H9 (cell line): ENCODE measurements around the gene IQCF2. TPM values are rescaled to one million over a fixed set of nuclear protein-coding genes. Genes with fewer than 3 reads are reported as not detected.

Source experiments
- DNase-seq: peaks from one replicate; pipeline ENCODE4 v3.0.0-alpha.2; 2017
- H2AFZ ChIP-seq: one replicate; pipeline ENCODE4 v1.6.1; 2013; ENCODE audit warnings: mild to moderate bottlenecking, low read length, control low read depth, moderate library complexity
- H2AK5ac ChIP-seq: 2 replicates; pipeline ENCODE4 v1.6.1; 2013; ENCODE audit warnings: low read length, control low read depth, mixed read lengths; ENCODE audit not compliant: insufficient read length
- H2BK120ac ChIP-seq: one replicate; pipeline ENCODE4 v1.6.1; 2013; ENCODE audit warnings: low read depth, mild to moderate bottlenecking, low read length, control low read depth, inconsistent platforms; ENCODE audit not compliant: poor library complexity, severe bottlenecking
- H2BK12ac ChIP-seq: 2 replicates; pipeline ENCODE4 v1.6.1; 2013; ENCODE audit warnings: low read length, control low read depth, mixed read lengths, low read depth; ENCODE audit not compliant: insufficient read length
- H2BK15ac ChIP-seq: 2 replicates; pipeline ENCODE4 v1.6.1; 2013; ENCODE audit warnings: low read depth, low read length, control low read depth
- H2BK20ac ChIP-seq: one replicate; pipeline ENCODE4 v1.6.1; 2013; ENCODE audit warnings: low read depth, mild to moderate bottlenecking, low read length, control low read depth, inconsistent platforms; ENCODE audit not compliant: poor library complexity, severe bottlenecking
- H2BK5ac ChIP-seq: 2 replicates; pipeline ENCODE4 v1.6.1; 2013; ENCODE audit warnings: low read length, control low read depth, mixed read lengths; ENCODE audit not compliant: insufficient read length
- H3K14ac ChIP-seq: 2 replicates; pipeline ENCODE4 v1.6.1; 2013; ENCODE audit warnings: low read length, control low read depth; ENCODE audit not compliant: insufficient read depth
- H3K18ac ChIP-seq: 2 replicates; pipeline ENCODE4 v1.6.1; 2013; ENCODE audit warnings: low read depth, mild to moderate bottlenecking, mixed read lengths, low read length, control low read depth; ENCODE audit not compliant: insufficient read length
- H3K23ac ChIP-seq: 2 replicates; pipeline ENCODE4 v1.6.1; 2013; ENCODE audit warnings: low read length, control low read depth, mixed read lengths, low read depth; ENCODE audit not compliant: insufficient read length
- H3K23me2 ChIP-seq: 2 replicates; pipeline ENCODE4 v1.6.1; 2013; ENCODE audit warnings: low read depth, mild to moderate bottlenecking, mixed read lengths, low read length, control low read depth; ENCODE audit not compliant: insufficient read length, poor library complexity, severe bottlenecking
- H3K27ac ChIP-seq: 2 replicates; pipeline ENCODE4 v1.5.1; 2013; ENCODE audit warnings: low read length, control low read depth, mixed read lengths, low read depth; ENCODE audit not compliant: insufficient read length
- H3K27me3 ChIP-seq: 2 replicates; pipeline ENCODE4 v1.6.1; 2013; ENCODE audit warnings: low read length, control low read depth, inconsistent platforms; ENCODE audit not compliant: insufficient read depth
- H3K4ac ChIP-seq: 2 replicates; pipeline ENCODE4 v1.6.1; 2013; ENCODE audit warnings: low read depth, mild to moderate bottlenecking, control low read depth, inconsistent platforms, low read length, moderate library complexity
- H3K4me1 ChIP-seq: 2 replicates; pipeline ENCODE4 v1.6.1; 2013; ENCODE audit warnings: low read length, control low read depth, inconsistent platforms; ENCODE audit not compliant: insufficient read depth
- H3K4me2 ChIP-seq: 2 replicates; pipeline ENCODE4 v1.6.1; 2013; ENCODE audit warnings: low read length, control low read depth, mixed read lengths; ENCODE audit not compliant: insufficient read length, insufficient read depth
- H3K56ac ChIP-seq: 2 replicates; pipeline ENCODE4 v1.6.1; 2013; ENCODE audit warnings: low read depth, mild to moderate bottlenecking, mixed read lengths, low read length, control low read depth; ENCODE audit not compliant: insufficient read length
- H3K79me1 ChIP-seq: 2 replicates; pipeline ENCODE4 v1.6.1; 2013; ENCODE audit warnings: low read depth, mild to moderate bottlenecking, moderate library complexity, low read length, control low read depth, inconsistent platforms; ENCODE audit not compliant: insufficient read depth, poor library complexity, severe bottlenecking
- H3K79me2 ChIP-seq: 2 replicates; pipeline ENCODE4 v1.6.1; 2013; ENCODE audit warnings: low read length, control low read depth, inconsistent platforms; ENCODE audit not compliant: insufficient read depth
- H3K9ac ChIP-seq: 2 replicates; pipeline ENCODE4 v1.6.1; 2013; ENCODE audit warnings: low read length, control low read depth, mixed read lengths; ENCODE audit not compliant: insufficient read length; ENCODE audit errors: extremely low read depth
- H3K9me3 ChIP-seq: one replicate; pipeline ENCODE4 v1.6.1; 2013; ENCODE audit warnings: low read depth, low read length, inconsistent platforms; ENCODE audit not compliant: control insufficient read depth
- H3T11ph ChIP-seq: one replicate; pipeline ENCODE4 v1.6.1; 2013; ENCODE audit warnings: mild to moderate bottlenecking, low read length, control low read depth, inconsistent platforms
- H4K20me1 ChIP-seq: one replicate; pipeline ENCODE4 v1.6.1; 2013; ENCODE audit not compliant: control insufficient read depth, insufficient read length, insufficient read depth
- H4K5ac ChIP-seq: 2 replicates; pipeline ENCODE4 v1.6.1; 2013; ENCODE audit warnings: low read depth, mild to moderate bottlenecking, mixed read lengths, low read length, control low read depth; ENCODE audit not compliant: insufficient read length
- H4K8ac ChIP-seq: replicated peaks from 2 replicates; pipeline ENCODE4 v1.6.1; 2013; ENCODE audit warnings: low read length, control low read depth, mixed read lengths, low read depth; ENCODE audit not compliant: insufficient read length
- H4K91ac ChIP-seq: 2 replicates; pipeline ENCODE4 v1.6.1; 2013; ENCODE audit warnings: low read depth, mild to moderate bottlenecking, moderate library complexity, mixed read lengths, low read length, control low read depth; ENCODE audit not compliant: insufficient read length
- H3K27ac Mint-ChIP-seq, 3 experiments: 2 replicates in 2 of 3; 3 replicates in 1 of 3; pipeline ENCODE4 v1.8.0; 2020 to 2021; ENCODE audit warnings: mixed read lengths in 3 of 3, mild to moderate bottlenecking in 1 of 3, moderate library complexity in 1 of 3
- H3K27me3 Mint-ChIP-seq: 2 replicates; pipeline ENCODE4 v1.8.0; 2021; ENCODE audit warnings: low read depth, mild to moderate bottlenecking, moderate library complexity, mixed read lengths
- H3K36me3 Mint-ChIP-seq, 3 experiments: 2 replicates in 2 of 3; 3 replicates in 1 of 3; pipeline ENCODE4 v1.8.0; 2020 to 2021; ENCODE audit warnings: low read depth in 3 of 3, mixed read lengths in 3 of 3; ENCODE audit not compliant: insufficient read depth in 1 of 3
- H3K4me1 Mint-ChIP-seq, 2 experiments: 2 replicates each; pipeline ENCODE4 v1.8.0; 2020; ENCODE audit warnings: mixed read lengths in 2 of 2
- H3K4me3 Mint-ChIP-seq, 2 experiments: 2 replicates in 1 of 2; 3 replicates in 1 of 2; pipeline ENCODE4 v1.8.0; 2020 to 2021; ENCODE audit warnings: mild to moderate bottlenecking in 2 of 2, mixed read lengths in 2 of 2, moderate library complexity in 1 of 2
- H3K9me3 Mint-ChIP-seq, 2 experiments: 2 replicates in 1 of 2; 3 replicates in 1 of 2; pipeline ENCODE4 v1.8.0; 2020; ENCODE audit warnings: mild to moderate bottlenecking in 2 of 2, mixed read lengths in 2 of 2, moderate library complexity in 1 of 2
- total RNA-seq: library from RNA; stranded (reverse); gene quantifications from 2 replicates; pipeline ENCODE4 v1.2.1, GENCODE V29; 2021
- TF ChIP-seq, protein P1 (sequence below): fragments of 200-600 bp; sonication (generic); conservative IDR thresholded peaks from 3 replicates; pipeline ENCODE4 v1.8.0; 2021; ENCODE audit warnings: antibody characterized with exemption, mild to moderate bottlenecking

The IQCF2 gene
- total RNA-seq, 1 experiment from 2014 or later: not detected

DNA sequence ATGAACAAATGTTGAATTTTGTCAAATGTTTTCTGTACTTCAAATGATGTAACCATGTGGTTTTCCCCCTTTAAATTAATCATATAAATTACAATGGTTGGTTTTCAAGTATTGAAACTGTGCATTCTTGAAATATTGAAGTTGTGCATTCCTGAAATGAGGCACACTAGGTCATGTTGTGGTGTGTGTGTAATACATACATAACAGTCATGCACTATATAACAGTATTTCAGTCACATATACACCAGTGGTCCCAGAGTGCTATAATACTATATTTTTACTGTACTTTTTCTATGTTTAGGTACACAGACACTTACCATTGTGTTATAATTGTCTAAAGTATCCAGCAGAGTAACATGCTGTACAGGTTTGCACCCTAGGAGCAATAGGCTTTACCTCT, 25.0 kb downstream of the IQCF2 start:
- no peak for DNase-seq
- peaks cover 3% of the 10 kb centered on the region for H3K27me3 Mint-ChIP-seq

More for the DNA sequence above, 25.0 kb downstream of the IQCF2 start:
- H2BK15ac ChIP-seq: no peak overlapping the region
- H3K4me1 ChIP-seq: no peaks in the 10 kb centered on the region
- no peak overlapping the region for H3K18ac ChIP-seq
- no peak overlapping the region for H4K91ac ChIP-seq
- peaks cover 3 to 4% of the 10 kb centered on the region in 2 experiments; a peak in 1 of 4 replicates for H3K4me1 Mint-ChIP-seq
- H3K4ac ChIP-seq: no peak overlapping the region
- no peaks in the 10 kb centered on the region for H3K79me2 ChIP-seq
- no peak overlapping the region for H4K5ac ChIP-seq
- no peak overlapping the region for H3K4me2 ChIP-seq
- no peak overlapping the region for H3K9ac ChIP-seq
- no peaks in the 10 kb centered on the region for H3K79me1 ChIP-seq
- no peaks in the 10 kb centered on the region for H3K27me3 ChIP-seq
- no peak overlapping the region for H3K27ac Mint-ChIP-seq
- no peaks in the 10 kb centered on the region for H3K9me3 ChIP-seq
- no peak overlapping the region for H3T11ph ChIP-seq
- no peak overlapping the region for H3K4me3 Mint-ChIP-seq
- H2BK12ac ChIP-seq: no peak overlapping the region
- H4K8ac ChIP-seq: no peak overlapping the region
- no peak overlapping the region for H3K14ac ChIP-seq
- H2BK120ac ChIP-seq: no peak overlapping the region
- no peak overlapping the region for H2AFZ ChIP-seq
- H3K23ac ChIP-seq: no peak overlapping the region
- H3K56ac ChIP-seq: no peak overlapping the region
- no peak overlapping the region for H2BK5ac ChIP-seq
- H3K36me3 Mint-ChIP-seq: no peaks in the 10 kb centered on the region
- H3K9me3 Mint-ChIP-seq: no peaks in the 10 kb centered on the region; a peak in 1 of 5 replicates
- H3K23me2 ChIP-seq: no peaks in the 10 kb centered on the region
- no peak overlapping the region for H2AK5ac ChIP-seq
- TF ChIP-seq, protein P1, sequence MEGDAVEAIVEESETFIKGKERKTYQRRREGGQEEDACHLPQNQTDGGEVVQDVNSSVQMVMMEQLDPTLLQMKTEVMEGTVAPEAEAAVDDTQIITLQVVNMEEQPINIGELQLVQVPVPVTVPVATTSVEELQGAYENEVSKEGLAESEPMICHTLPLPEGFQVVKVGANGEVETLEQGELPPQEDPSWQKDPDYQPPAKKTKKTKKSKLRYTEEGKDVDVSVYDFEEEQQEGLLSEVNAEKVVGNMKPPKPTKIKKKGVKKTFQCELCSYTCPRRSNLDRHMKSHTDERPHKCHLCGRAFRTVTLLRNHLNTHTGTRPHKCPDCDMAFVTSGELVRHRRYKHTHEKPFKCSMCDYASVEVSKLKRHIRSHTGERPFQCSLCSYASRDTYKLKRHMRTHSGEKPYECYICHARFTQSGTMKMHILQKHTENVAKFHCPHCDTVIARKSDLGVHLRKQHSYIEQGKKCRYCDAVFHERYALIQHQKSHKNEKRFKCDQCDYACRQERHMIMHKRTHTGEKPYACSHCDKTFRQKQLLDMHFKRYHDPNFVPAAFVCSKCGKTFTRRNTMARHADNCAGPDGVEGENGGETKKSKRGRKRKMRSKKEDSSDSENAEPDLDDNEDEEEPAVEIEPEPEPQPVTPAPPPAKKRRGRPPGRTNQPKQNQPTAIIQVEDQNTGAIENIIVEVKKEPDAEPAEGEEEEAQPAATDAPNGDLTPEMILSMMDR: no peak
- H2BK20ac ChIP-seq: no peak overlapping the region
- no peaks in the 10 kb centered on the region for H4K20me1 ChIP-seq
- H3K27ac ChIP-seq: no peak overlapping the region
